Astrocyte of the cerebellum (primary cell): ENCODE measurements around the gene TNFRSF4.

Source experiments
- DNase-seq: peaks from one replicate; pipeline ENCODE4 v3.0.0-alpha.2; 2011; ENCODE audit warnings: low read depth
- H3K4me3 ChIP-seq: 2 replicates; pipeline ENCODE4 v1.5.1; 2011; ENCODE audit warnings: mild to moderate bottlenecking, low read depth, low read length, moderate library complexity
- CTCF ChIP-seq: IDR thresholded peaks from 2 replicates; pipeline ENCODE4 v1.5.1; 2012; ENCODE audit warnings: low read length, low read depth, moderate library complexity, mild to moderate bottlenecking; ENCODE audit errors: missing control alignments
- in situ Hi-C: cut with HindIII; loops from 2 replicates; pipeline ENCODE4 v1.10.0; 2017; ENCODE audit warnings: low sequenced_read_pairs

TNFRSF4 gene

GRCh38 chr1:1223891-1224290 lies 9.9 kb upstream of the TNFRSF4 start:
- in situ Hi-C loops, result no loop called here
- H3K4me3 ChIP-seq, result no peak overlapping the region
- no peak for TF ChIP-seq CTCF
- DNase-seq, result no peak

- in situ Hi-C loops, result no loop called here
- no peak for TF ChIP-seq CTCF
These were observed 9.4 kb upstream of the TNFRSF4 start for GRCh38 chr1:1223321-1223720.

GRCh38 chr1:1222575-1223225 lies 8.7 kb upstream of the TNFRSF4 start:
- H3K4me3 ChIP-seq, result no peak overlapping the region
- no peak for TF ChIP-seq CTCF
- in situ Hi-C loops, result no loop called here
- DNase-seq, result no peak

More at GRCh38 chr1:1223321-1223720, 9.4 kb upstream of the TNFRSF4 start:
- no peak overlapping the region for H3K4me3 ChIP-seq
- no peak for DNase-seq

GRCh38 chr1:1221887-1222574 lies 8.1 kb upstream of the TNFRSF4 start:
- DNase-seq, result no peak
- in situ Hi-C loops, result no loop called here
- TF ChIP-seq CTCF, result no peak
- H3K4me3 ChIP-seq, result no peak overlapping the region

GRCh38 chr1:1220197-1220596 lies 6.2 kb upstream of the TNFRSF4 start:
- no peak for DNase-seq
- in situ Hi-C loops, result no loop called here
- TF ChIP-seq CTCF, result no peak
- H3K4me3 ChIP-seq, result no peak overlapping the region

- H3K4me3 ChIP-seq, result no peak overlapping the region
- DNase-seq, result no peak
- TF ChIP-seq CTCF, result no peak
- in situ Hi-C loops, result no loop called here
These were observed 5.4 kb upstream of the TNFRSF4 start for GRCh38 chr1:1219341-1219740.
